ENCODE measurements around the gene FILIP1L.

Gene FILIP1L

DNA sequence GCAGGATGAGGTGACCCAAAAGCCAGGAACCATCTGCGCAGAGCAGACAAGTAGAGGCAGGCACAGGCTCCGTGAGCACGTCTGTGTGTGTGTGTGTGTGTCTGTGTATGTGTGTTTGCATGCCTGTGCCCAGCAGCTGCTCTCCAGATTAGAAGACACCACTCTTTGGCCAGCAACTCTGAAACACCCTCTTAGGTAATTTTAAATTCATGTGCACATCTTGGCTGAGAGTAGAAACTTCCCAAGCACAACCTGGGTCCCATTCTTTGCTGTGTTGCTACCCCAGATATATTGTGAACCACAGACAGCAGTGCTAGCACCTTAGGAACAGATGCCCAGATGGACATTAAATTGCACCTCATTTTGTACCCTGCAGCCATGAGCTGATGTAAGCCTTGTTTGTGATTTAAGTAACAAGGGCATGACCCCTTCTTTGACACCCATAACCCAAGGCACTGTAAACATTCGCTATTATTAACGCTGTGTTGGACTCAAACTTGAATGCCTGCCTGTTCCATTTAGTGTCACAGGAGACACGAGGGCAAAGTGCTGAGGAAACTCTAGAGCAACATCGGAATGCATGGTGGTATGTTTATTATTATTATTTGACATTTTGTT, at the start of gene FILIP1L:
FILIP1L (minus strand) TSS at position 89 of the 618 bp plus-strand sequence.
- DNase-seq, result no peak

DNA sequence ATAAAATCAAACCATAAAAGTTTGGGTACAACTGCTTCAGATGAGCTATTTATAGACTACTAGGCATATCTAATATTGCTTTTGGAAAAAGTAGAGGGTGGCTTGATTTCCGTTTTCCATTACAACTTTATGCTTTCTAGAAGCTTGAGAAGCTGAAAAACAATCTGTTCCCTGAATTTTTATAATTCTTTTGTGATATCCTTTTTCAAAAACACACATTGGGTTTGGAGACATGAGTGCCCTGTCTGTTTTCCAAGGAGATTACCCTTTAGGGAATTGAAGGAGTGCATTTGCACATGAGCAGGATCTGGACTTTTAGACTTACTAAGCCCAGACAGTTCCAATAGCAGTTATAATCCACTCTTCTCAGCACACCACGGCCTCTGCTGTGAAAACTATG, 49.5 kb upstream of the FILIP1L start:
- no peak for DNase-seq

DNA sequence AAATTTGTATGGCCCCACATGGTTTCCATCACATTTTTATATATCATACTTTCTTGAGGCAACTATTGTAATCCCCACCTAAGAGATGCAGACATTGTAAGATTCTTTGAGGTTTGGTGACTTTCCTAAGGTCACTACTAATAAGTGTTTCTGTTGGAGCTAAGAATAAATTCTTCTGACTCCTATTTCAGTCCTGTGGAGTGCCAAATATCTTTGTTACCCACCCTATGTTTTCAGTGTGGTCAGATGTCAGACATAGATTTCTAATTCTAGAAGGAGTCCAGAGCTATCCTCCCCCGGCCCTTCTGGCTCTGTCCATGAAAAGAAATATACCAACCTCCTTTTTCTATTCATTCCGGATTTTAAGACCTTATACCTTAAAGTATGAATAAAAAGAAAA, 46.2 kb upstream of the FILIP1L start:
- no peak for DNase-seq

DNA sequence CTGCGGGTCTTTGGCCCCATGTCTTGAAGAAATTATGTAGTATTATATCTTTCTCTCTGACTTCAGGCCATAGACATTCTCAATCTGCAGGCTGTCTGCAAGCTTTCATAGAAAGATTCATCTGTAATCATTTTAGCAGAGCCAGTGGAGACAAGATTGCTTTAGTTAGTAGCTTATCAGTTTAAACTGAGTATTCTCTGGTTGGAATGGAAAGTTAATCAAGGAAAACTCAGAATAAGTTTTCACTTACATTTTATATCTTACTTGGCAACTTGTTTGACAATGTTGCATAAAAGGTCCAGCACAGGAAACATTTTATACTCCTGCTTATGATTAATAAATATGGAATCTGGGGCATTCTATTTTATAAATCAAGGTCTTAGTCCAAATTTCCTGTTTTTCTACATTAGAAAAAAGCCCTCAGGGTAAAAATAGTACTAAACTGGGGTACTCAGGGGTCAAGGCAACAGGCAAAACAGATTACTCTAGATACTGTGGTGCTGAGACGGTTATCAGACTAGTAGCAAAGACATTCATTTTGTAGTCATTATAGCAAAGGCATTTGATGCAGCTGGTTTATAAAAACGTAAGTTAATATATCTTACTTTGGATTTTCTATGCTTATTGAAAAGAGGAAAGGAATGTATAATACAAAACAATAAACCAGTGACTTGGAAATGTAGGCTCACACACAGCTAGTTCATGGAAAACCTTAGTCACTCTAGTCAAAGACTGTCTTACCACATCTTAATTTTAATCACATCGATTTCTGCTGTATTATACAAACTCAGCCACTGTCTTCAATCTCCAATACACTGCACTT, 45.2 kb upstream of the FILIP1L start:
- no peak for DNase-seq

DNA sequence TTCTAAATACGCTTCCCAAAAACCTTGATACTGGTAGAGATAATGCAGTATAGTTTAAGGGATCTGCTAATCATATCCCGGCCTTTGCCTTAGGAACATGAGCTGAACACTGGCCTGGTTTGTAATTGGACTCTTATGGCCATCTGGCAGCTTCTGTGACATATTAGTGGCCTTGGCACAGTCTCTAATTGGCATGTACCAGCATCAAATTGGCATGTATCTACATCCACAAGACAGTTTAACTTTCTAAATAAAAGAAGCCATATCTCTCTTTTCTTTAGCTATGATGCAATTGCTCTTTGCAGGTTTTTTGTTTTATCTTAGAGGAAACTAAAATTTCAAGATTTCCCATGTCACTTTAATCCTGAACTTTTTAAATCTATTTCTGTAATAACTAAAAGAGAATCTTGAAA, 44.6 kb upstream of the FILIP1L start:
- DNase-seq, result no peak

DNA sequence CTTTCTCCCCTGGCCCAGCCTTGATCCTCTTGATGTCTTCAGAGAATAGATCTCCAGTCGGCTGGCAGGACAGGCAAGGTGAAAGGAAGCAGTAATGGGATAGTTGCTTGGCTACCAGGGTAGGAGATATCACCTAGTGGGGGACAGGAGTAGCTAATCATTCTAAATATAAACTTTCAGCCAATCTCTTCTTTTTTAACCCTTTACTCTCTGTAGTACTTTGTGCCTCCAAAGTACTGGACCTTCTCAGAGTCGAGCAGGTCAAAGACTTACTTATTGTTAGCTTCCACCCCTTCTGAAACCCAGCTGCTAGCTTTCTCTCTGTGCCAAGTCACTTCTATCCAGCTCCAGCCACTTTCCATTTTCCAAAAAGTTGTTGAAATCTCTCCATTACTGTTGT, 43.4 kb upstream of the FILIP1L start:
- DNase-seq, result no peak

DNA sequence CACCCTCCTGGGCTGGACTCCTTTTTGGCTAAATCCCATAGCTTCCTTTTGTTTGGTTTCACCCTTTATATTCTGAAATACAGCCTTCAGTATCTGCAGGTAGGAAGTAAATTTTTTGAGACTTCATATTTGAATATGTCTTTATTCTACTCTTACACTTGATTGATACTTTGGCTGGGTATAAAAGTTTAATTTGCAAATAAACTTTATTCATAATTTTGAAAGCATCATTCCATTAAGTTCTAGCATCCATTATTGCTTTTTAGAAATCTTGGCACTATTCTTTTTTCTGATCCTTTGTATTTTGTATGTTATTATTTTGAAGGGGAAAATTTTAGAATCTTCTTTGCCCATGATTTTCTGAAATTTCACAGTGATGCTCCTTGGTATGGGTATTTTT, 41.3 kb upstream of the FILIP1L start:
- DNase-seq, result no peak

DNA sequence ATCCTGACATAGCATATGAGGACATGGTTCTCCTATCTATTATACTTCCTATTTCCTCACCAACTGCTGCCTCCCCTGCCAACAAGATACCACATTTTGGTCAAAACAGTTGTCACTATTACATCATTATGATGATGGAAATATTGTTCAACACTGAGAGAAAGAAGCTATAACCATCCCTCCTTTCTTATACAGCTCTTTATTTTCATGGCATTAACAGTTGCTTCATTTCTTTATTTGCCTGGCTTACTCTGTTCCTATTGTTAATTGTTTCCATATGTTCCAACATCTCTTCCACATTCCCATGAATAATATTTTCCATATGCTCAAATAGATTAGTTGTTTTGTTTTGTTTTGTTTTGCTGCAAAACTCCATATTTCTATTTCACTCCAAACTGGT, 40.8 kb upstream of the FILIP1L start:
- no peak for DNase-seq

DNA sequence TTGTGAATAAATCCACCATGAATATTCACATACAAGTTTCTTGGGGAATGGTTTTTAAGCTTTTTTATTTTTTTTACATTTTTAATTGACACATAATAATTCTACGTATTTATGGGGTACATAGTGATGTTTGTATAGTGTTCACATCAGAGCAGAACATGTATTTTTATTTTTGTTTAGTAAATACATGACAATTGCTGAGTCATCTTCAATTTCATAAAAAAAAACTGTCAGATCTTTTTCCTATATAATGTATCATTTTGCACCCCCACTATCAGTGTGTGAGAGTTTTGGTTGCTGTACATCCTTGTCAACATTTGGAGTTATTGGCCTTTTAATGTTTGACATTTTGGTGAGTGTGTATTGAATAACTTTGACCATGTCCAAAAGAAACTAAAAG, 39.9 kb upstream of the FILIP1L start:
- DNase-seq, result no peak

DNA sequence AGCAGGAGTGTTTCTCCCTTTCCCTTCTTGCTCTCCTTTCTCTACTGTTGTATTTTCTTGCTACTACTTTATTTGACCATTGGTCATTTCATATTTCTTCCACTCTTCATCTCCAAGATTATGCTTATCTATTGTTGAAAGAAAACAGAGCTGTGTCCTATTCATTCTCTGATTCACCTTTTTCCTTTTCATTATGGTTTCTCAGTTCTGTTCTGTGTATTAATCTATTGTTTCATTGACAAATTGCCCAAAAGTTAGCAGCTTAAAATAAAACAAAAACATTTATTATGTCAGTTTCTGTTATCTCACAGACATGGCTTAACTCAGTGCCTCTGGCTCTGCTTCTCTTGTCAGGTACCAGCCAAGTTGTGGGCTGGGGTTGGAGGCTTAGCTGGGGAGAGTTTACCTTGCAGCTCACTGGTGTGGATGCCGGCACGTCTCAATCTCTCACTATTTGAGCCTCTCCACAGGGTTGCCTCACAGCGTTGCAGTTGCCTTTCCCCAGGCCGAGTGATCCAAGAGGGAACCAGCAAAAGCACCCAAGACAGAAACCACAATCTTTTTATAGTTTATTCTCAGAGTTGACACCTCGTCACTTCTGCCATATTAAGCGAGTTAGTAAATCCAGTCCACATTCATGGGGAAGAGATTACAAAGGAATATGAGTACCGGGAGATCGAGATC, 36.9 kb upstream of the FILIP1L start:
- no peak for DNase-seq

DNA sequence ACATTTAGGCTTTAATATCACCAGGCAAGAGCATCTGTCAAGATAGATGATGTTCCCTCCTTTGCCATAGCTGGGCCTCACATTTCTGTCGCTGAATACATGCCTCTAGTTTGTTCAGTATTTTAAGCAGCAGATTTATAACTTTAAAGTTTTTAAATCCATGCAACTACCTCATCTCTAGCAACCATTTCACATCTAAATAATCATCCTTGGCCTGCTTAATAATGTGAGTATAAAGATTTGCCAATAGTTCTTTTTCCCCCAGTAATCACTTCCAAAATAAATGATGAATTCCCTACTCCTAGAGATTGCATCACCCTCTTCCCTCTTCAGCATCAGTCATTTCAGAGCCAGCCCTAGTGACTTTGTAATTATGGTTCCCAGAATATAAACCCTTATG, 36.2 kb upstream of the FILIP1L start:
- no peak for DNase-seq

DNA sequence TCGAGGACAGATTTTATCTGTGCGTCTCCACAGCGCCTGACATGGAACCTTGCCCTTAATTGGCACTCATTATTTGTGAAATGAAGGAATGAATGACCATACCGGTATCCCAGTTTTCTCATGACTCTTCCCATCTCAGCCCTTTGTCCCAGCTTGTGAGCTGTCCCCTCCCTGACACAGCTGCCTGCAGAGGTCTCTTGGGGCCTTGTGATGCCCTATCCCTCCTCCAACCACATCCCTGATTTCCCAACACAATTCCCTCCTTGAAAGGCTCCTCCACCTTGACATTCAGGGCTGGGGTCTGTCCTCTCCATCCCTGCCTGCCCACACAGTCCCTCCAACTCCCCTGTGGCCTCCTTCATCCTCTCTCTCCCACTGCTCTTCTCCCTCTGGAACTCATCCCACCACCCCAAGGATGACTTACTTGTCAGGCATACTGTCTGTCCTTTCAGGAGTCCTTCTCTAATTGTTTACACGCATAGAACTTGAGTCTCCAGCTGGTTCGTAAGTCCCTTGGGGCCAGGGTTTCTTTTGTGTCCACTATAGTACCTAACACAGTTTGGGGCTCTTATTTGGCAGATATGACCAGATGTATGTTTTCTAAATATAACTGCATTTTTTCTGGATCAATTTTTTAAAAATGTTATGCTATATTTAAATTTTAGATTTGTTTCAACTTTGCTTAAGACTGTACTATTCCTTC, 35.6 kb upstream of the FILIP1L start:
- no peak for DNase-seq

DNA sequence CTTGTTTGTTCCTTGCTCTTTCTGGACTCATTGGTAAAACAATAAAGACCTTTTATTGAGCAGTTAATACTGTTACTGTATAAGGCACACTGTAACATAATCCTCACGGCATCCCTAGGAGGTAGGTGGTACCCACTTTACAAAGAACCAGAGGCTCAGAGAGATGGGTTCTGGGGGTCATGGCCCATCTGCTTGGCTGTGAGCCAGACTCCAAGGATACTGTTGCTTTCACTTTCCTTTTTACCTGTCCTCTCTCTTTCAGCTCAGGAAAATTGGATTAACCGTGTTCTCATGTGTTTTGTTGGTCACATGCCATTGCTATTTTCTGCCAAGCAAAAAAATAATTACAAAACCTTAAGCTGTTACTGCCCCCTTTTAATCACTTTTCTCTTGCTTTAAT, 34.8 kb upstream of the FILIP1L start:
- DNase-seq, result no peak

DNA sequence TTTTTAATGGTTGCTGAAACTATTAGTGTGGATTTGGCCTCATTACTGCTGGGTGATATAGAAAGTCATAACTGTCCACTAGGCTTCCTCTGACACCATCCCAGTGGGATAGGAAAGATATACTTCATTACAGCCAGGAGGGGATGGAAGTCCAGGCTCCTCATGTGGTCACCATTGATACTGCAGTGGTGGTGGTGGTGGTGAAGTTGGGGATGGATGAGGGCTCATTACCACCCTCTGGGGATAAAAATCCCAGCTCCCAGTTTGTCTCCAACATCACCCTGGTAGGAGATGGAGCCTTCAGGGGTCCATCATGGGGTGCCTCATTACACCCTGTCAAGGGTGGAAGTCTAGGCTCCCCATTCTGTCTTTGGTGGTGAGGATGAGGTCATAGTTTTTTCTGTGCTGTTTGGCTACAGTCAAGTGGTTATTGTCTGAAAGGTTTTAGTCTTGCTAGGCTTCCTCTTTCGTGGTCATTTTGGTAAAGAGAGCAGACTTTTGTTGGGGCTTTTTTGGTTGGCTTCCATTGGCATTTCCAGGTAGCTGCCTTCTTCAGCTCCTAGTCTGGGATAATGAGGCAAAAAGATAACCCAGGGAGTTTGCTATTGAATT, 30.1 kb upstream of the FILIP1L start:
- DNase-seq, result no peak

DNA sequence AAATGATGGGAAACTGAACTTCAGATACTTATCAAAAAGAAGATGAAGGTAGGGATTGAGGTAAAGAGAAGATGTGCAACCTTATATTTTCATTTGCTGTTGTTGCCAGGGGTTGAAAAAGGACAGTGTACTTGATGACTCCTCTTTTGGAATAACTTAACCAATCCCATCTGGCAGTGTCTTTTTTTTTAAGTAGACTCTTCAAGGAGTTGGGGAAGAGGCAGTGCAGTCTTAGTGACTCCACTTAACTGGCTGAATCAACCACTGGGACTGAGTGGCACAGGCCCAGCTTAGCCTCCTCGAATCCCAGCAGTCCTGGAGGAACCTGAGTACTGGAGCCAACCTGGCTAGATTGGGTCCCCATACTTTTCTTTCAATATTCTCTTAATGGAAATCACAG, 27.3 kb upstream of the FILIP1L start:
- no peak for DNase-seq

DNA sequence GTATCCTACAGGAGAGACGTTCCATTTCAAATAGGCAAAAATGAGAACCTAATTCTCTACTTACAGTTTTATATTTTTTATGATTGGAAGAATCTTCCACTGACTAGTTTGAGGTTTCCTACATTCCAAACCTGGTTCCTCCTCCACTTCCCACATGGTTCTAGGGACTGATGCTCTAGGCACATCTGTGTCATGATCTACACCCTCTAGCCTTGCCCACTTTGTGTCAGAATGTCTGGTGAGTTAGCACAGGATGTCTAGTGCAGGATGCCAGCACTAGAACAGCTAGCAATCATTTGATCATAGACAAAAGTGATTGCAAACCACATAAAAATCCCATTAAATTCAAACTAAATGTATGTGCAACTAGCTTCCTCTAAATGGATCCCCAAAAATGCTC, 26.7 kb upstream of the FILIP1L start:
- DNase-seq, result no peak

DNA sequence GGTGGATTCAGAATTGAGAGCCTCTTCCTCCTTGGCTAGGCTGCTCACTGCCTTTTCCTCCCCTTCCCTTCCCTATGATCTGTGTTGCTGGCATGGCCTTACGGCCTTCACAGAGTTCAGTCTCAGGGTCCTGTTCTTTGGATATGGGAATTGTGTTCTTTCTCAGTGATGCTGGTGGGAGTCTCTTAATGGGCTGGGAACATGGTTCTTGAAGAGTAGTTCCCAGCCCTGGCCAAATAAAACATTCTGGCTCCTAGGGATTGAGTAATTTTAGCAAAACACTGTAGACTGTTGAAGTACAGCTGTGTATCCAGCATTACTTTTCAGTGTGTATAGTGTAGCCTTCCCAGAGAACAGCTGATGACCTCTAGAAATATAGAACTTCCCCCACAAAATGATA, 22.6 kb upstream of the FILIP1L start:
- no peak for DNase-seq

DNA sequence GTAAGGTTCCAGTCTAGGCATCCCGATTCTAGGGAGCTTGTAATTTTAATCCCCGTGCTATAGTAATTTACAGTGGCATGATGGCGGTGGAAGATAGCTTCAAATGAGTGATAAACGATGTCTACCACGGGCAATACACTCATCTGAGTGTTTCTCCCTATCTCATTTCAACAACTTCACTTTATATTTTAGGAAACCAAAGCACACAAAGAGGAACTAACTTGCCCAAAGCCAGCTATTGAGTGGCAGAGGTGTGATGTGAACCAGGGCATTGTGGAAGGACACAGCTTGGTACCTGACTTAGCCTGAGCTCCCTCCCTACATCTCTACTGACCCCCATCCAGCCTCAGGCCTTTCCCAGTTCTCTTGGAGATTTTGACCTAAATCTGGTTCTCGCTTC, 16.9 kb upstream of the FILIP1L start:
- no peak for DNase-seq

DNA sequence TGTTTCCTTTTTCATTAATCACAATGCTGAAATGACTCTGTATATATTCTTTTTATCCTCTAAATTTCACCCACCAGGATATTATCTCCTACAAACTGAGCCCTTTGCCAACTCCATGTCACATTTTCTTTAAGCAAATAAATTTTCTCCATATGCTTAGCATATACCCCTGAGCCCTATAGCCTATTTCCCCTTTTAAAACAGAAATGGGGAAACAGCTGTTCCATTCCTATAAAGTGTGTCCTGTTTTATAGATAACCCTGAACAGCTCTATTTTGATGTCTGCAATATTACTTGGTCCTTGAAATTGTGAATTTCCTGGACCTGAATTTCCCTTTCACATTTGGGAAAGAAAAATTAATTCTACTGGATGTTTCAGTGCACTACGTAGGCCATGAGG, 15.6 kb upstream of the FILIP1L start:
- no peak for DNase-seq

DNA sequence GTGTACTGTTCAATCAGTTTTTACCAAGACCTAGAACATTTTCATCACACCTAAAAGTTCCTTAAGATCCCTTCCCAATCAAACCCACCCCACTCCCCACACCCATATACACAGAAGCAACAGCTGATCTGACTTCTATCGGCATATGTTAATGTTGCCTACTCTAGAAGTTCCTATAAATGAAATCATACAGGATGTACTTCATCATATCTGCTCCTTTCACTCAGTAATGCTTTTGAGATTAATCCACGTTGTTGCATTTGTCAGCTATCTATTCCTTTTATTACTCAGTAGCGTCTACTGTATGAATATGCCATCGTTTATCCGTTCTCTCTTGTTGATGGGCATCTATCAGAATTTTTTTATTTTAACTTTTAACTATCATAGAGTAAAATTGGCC, 14.3 kb upstream of the FILIP1L start:
- no peak for DNase-seq

DNA sequence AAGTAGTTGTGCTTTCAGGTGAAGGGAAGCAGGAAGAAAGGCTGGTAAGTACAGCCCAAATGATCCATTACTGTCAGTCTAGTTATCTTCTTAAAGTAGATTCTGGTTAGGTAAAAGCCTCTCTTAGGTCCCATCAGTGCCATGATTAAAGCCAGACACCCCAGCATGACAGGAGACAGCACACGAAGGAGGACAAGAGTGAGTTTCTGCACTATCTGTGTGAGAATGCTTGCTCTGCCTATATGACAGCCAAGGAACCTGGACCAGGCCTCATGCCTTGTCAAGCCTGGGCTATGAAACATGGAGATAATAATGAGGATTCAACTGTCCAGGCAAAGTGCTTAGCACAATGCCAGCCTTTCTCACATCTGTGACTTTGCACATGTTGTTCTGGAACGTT, 13.5 kb upstream of the FILIP1L start:
- DNase-seq, result no peak

DNA sequence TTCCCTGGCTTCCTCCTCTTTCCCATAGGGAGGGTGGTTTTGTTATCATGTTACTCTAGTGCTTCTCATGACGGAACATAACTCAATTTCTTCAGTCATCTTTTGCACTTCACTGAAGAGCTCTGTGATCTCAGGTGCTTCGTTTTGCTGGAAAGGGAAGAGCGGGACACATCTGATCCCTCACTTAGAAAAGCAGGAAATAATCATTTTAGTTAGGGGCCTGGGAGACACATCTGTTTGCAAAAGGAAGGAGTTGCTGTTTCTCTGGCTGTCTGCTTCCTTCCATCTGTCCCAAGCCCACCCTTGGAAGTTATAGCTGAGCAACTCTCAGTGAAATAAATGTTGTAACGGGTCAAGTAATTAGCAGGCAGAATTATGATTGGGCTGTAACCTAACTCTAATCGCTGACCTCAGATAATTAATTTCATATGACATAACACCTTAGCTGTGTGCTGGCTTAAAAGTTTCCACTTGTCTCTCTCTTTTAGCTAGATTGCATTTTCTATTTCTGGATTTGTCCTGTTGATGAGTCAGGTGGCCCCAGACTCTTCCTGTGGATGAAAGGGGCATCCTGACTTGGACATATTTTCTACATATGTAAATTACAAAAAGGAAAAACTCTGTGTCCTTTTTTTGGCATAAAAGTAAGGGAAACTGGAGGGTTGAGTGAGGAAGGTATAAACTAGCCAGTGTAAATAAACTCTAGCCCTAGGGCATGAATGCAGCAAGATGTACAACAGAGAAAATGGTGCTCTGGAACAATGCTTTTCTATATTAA, 11.0 kb upstream of the FILIP1L start:
- no peak for DNase-seq
